Lower lobe of right lung (tissue), 2 donors: ENCODE data around the gene ASF1B. TPM values are rescaled to one million over a fixed set of nuclear protein-coding genes. Genes with fewer than 3 reads are reported as not detected.
"Not testable (repeated sequence)": the region's sequence is repeated elsewhere in the genome, so short reads cannot be mapped to it uniquely, and the experiment has no call there.

Experiments used
- ATAC-seq, 2 donors: fragments of 200-7000 bp; cut with Tn5 transposase; one replicate each; pipeline ENCODE4 v1.9.1; 2020 to 2022; ENCODE audit warnings: mild to moderate bottlenecking in 2 of 2, moderate library complexity in 2 of 2
- DNase-seq: peaks from one replicate; pipeline ENCODE4 v3.0.0-alpha.2; 2020
- H3K27ac ChIP-seq: fragments of 200-600 bp; one replicate; pipeline ENCODE4 v1.8.0; 2022
- H3K27me3 ChIP-seq: fragments of 200-600 bp; one replicate; pipeline ENCODE4 v1.8.0; 2022; ENCODE audit warnings: low read depth
- H3K36me3 ChIP-seq: fragments of 200-600 bp; one replicate; pipeline ENCODE4 v1.8.0; 2022; ENCODE audit warnings: mild to moderate bottlenecking
- H3K4me1 ChIP-seq: fragments of 200-600 bp; one replicate; pipeline ENCODE4 v1.8.0; 2022
- H3K4me3 ChIP-seq: fragments of 200-600 bp; one replicate; pipeline ENCODE4 v1.8.0; 2022; ENCODE audit warnings: mild to moderate bottlenecking
- H3K9me3 ChIP-seq: fragments of 200-600 bp; one replicate; pipeline ENCODE4 v1.8.0; 2022
- CTCF ChIP-seq: fragments of 200-600 bp; IDR thresholded peaks from one replicate; pipeline ENCODE4 v1.8.0; 2022; ENCODE audit warnings: antibody characterized with exemption, mild to moderate bottlenecking
- intact Hi-C: fragments of 100-400 bp; cut with DNase I; formaldehyde crosslinking; loops from one replicate; pipeline ENCODE4 v1.11.0; 2022
- total RNA-seq: library from RNA; stranded (reverse); fragmentation: NEBNext Ultra II Directional; extraction: Animal tissue kit (Norgen Biotek cat#: 25700); gene quantifications from one replicate; pipeline ENCODE4 v1.2.1, GENCODE V29; 2021
- donor health status: DM: no; HTN: yes; CAD: no; lungs with severe emphysema.

The ASF1B gene
- total RNA-seq, 1 donor from 2014 or later, result 2.6 TPM

GRCh38 chr19:14181906-14182305 is 45.5 kb upstream of the ASF1B start:
- no peaks in the 10 kb centered on the region for H3K27me3 ChIP-seq
- H3K36me3 ChIP-seq, result peaks cover 13% of the 10 kb centered on the region
- H3K9me3 ChIP-seq, result no peaks in the 10 kb centered on the region
- H3K27ac ChIP-seq, result no peak overlapping the region
- no peaks in the 10 kb centered on the region for H3K4me1 ChIP-seq
- H3K4me3 ChIP-seq, result no peak overlapping the region
- intact Hi-C loops, result no loop called here
- DNase-seq, result no peak
- ATAC-seq, result no peak
- TF ChIP-seq CTCF, result no peak

- intact Hi-C loops, H3K27me3 ChIP-seq, H3K27ac ChIP-seq, H3K4me3 ChIP-seq, H3K9me3 ChIP-seq, H3K4me1 ChIP-seq, ATAC-seq, DNase-seq: not testable (repeated sequence)
- H3K36me3 ChIP-seq, result peaks cover 18% of the 10 kb centered on the region
Observed at GRCh38 chr19:14181199-14181598, 44.8 kb upstream of the ASF1B start.

GRCh38 chr19:14177496-14178074 is 41.2 kb upstream of the ASF1B start:
- intact Hi-C loops, result no loop called here
- ATAC-seq (no peak), DNase-seq (no peak)
- TF ChIP-seq CTCF, result no peak
- no peaks in the 10 kb centered on the region for H3K9me3 ChIP-seq
- peaks cover 32% of the 10 kb centered on the region for H3K36me3 ChIP-seq
- H3K27me3 ChIP-seq, result no peaks in the 10 kb centered on the region
- H3K27ac ChIP-seq, result no peak overlapping the region
- no peak overlapping the region for H3K4me3 ChIP-seq
- H3K4me1 ChIP-seq, result no peaks in the 10 kb centered on the region

- Histone ChIP-seq H3K36me3 (peaks cover 49% of the 10 kb centered on the region), H3K4me3 (no peak overlapping the region), H3K27me3 (no peaks in the 10 kb centered on the region), H3K9me3 (no peaks in the 10 kb centered on the region), H3K27ac (no peak overlapping the region), H3K4me1 (no peaks in the 10 kb centered on the region)
- no peak for ATAC-seq
- TF ChIP-seq CTCF, result no peak
- no peak for DNase-seq
- intact Hi-C loops, result no loop called here
Observed at GRCh38 chr19:14175351-14175792, 39.0 kb upstream of the ASF1B start.

- Histone ChIP-seq H3K4me1 (no peaks in the 10 kb centered on the region), H3K9me3 (no peaks in the 10 kb centered on the region), H3K4me3 (no peak overlapping the region), H3K27me3 (no peaks in the 10 kb centered on the region), H3K27ac (no peak overlapping the region), H3K36me3 (peaks cover 54% of the 10 kb centered on the region)
- DNase-seq (no peak), ATAC-seq (no peak)
- intact Hi-C loops, result no loop called here
- TF ChIP-seq CTCF, result no peak
Observed at GRCh38 chr19:14174883-14175282, 38.5 kb upstream of the ASF1B start.

GRCh38 chr19:14168993-14169392 is 32.6 kb upstream of the ASF1B start:
- Histone ChIP-seq H3K4me3 (no peak overlapping the region), H3K36me3 (peaks cover 48% of the 10 kb centered on the region), H3K27ac (no peak overlapping the region), H3K27me3 (no peaks in the 10 kb centered on the region), H3K4me1 (peaks cover 20% of the 10 kb centered on the region), H3K9me3 (no peaks in the 10 kb centered on the region)
- intact Hi-C loops, result no loop called here
- ATAC-seq, result no peak
- TF ChIP-seq CTCF, result no peak
- no peak for DNase-seq
